H1 (cell line): Measurements from ENCODE around the gene LRBA. TPM values are rescaled to one million over a fixed set of nuclear protein-coding genes. Genes with fewer than 3 reads are reported as not detected.

Source experiments
- CREB1 ChIP-seq: IDR thresholded peaks from 2 replicates; pipeline ENCODE4 v1.6.1; 2012; ENCODE audit warnings: inconsistent platforms
- CTBP2 ChIP-seq: IDR thresholded peaks from 2 replicates; pipeline ENCODE4 v1.7.0; 2011; ENCODE audit warnings: borderline replicate concordance, mild to moderate bottlenecking, moderate library complexity, mixed read lengths, low read length; ENCODE audit not compliant: insufficient read depth, insufficient read length
- JUND ChIP-seq: IDR thresholded peaks from 2 replicates; pipeline ENCODE4 v1.6.1; 2011; ENCODE audit warnings: mild to moderate bottlenecking, improper control_type of control experiment, low read length
- KDM1A ChIP-seq: fragments of 200-600, 300-600 bp; sonication (generic); IDR thresholded peaks from 2 replicates; pipeline ENCODE4 v1.7.1; 2016; ENCODE audit warnings: mild to moderate bottlenecking, low read length, borderline replicate concordance
- MAFK ChIP-seq: IDR thresholded peaks from 2 replicates; pipeline ENCODE4 v1.6.1; 2012; ENCODE audit warnings: low read depth, mild to moderate bottlenecking, improper control_type of control experiment, low read length
- SRF ChIP-seq: IDR thresholded peaks from 2 replicates; pipeline ENCODE4 v1.6.1; 2011; ENCODE audit warnings: mild to moderate bottlenecking, low read depth, low read length, moderate library complexity
- polyA plus RNA-seq, 7 experiments: library from polyadenylated mRNA; depleted of rRNA in 3 of 7; stranded (reverse) in 5 of 7; unstranded in 2 of 7; fragments of >200 nt in 5 of 7; fragments of 200-250 nt in 2 of 7; gene quantifications; 1 replicate in 5 of 7; 2 replicates in 1 of 7; 4 replicates in 1 of 7; pipeline versions ENCODE4 v1.2.1 to v1.2.3, GENCODE V29; 2011 to 2013; ENCODE audit warnings: missing spikeins in 2 of 7, mixed read lengths in 2 of 7
- total RNA-seq: library from RNA; stranded (reverse); fragmentation: NEBNext Ultra II Directional; extraction: Animal tissue kit (Norgen Biotek cat#: 25700); gene quantifications from 2 replicates; pipeline ENCODE4 v1.2.1, GENCODE V29; 2021

Gene LRBA
- total and polyA plus RNA-seq, 2 of the 8 experiments (the other 6 are each of a cell fraction or from before 2014, with no cell fraction given), result 54.6 to 83.2 TPM

DNA sequence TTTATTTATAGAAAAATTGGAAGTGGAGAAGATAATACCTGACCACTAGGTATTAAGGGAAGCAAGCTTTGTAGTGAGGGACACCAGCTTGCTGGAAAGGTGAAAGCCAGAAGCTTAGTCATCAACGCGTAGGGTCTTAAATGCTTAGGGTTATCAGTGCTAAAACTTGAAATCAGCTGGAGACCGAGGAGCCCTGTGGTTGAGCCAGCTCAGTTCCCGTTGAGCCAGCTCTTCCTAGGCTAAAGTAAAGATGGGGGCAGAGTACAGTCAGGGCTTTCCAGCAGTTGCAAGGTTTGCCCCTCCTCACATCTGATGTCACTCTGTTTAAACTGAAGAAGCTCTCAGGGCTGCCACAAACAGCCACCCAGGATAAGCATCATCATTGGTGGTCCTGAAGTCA lies 696.1 kb downstream of the LRBA start (continued):
- TF ChIP-seq CTBP2, result no peak
- no peak for TF ChIP-seq KDM1A
- no peak for TF ChIP-seq MAFK
- TF ChIP-seq SRF, result no peak
- TF ChIP-seq JUND, result no peak
- no peak for TF ChIP-seq CREB1
